K562 treated with DMSO at 1 percent for 48 hours (cell line): Measurements from ENCODE around the gene OR2AJ1. TPM values are rescaled to one million over a fixed set of nuclear protein-coding genes. Genes with fewer than 3 reads are reported as not detected.

Source experiments
- total RNA-seq: library from RNA; unstranded; fragments of 300-600 nt; gene quantifications from 2 replicates; pipeline ENCODE4 v1.2.3, GENCODE V29; 2022; ENCODE audit warnings: low replicate concordance; ENCODE audit errors: extremely low read depth

OR2AJ1 gene
- total RNA-seq = not detected in 2 replicates

GRCh38 chr1:247924868-247925267 is at the start of gene OR2AJ1:
OR2AJ1 (plus strand) TSS chr1:247924889; CDS start chr1:247933769, 8,880 bp downstream.

GRCh38 chr1:247895163-247895637 is 29.5 kb upstream of the OR2AJ1 start, which contains the start of gene OR2W3:
OR2W3 (plus strand) TSS chr1:247895587; CDS start chr1:247895587, 0 bp downstream.

GRCh38 chr1:247919952-247920351 is 4.7 kb upstream of the OR2AJ1 start, which contains the start of gene OR2T8:
OR2T8 (plus strand) TSS chr1:247920252; CDS start chr1:247921018, 766 bp downstream.

GRCh38 chr1:247948558-247948957 is 23.9 kb downstream of the OR2AJ1 start, which contains the start of gene OR2L8:
OR2L8 (plus strand) TSS chr1:247948858; CDS start chr1:247948858, 0 bp downstream.

GRCh38 chr1:247964933-247965332 is 40.2 kb downstream of the OR2AJ1 start, which contains the start of gene OR2AK2:
OR2AK2 (plus strand) TSS chr1:247965233; CDS start chr1:247965377, 144 bp downstream.

Other genes starting within 250 kb of the OR2AJ1 start
- not detected in 2 replicates for gene OR13G1, start 245.2 kb upstream of the OR2AJ1 start, total RNA-seq
- gene OR6F1, start 208.2 kb upstream of the OR2AJ1 start, total RNA-seq = not detected in 2 replicates
- not detected in 2 replicates for gene OR14K1, start 186.3 kb upstream of the OR2AJ1 start, total RNA-seq
- gene OR14A2, start 176.7 kb upstream of the OR2AJ1 start, total RNA-seq = not detected in 2 replicates
- gene OR1C1, start 164.3 kb upstream of the OR2AJ1 start, total RNA-seq = not detected in 2 replicates
- gene OR14A16, start 100.8 kb upstream of the OR2AJ1 start, total RNA-seq = not detected in 2 replicates
- not detected in 2 replicates for gene OR11L1, start 83.0 kb upstream of the OR2AJ1 start, total RNA-seq
- not detected in 2 replicates for gene TRIM58, start 67.7 kb upstream of the OR2AJ1 start, total RNA-seq
- gene OR2W3, start 29.3 kb upstream of the OR2AJ1 start, total RNA-seq = not detected in 2 replicates
- not detected in 2 replicates for gene OR2T8, start 4.6 kb upstream of the OR2AJ1 start, total RNA-seq
- gene OR2L8, start 24.0 kb downstream of the OR2AJ1 start, total RNA-seq = not detected in 2 replicates
- not detected in 2 replicates for gene OR2AK2, start 40.3 kb downstream of the OR2AJ1 start, total RNA-seq
- gene OR2L5, start 88.8 kb downstream of the OR2AJ1 start, total RNA-seq = not detected in 2 replicates
- not detected in 2 replicates for gene OR2L2, start 105.2 kb downstream of the OR2AJ1 start, total RNA-seq
- gene OR2L3, start 121.9 kb downstream of the OR2AJ1 start, total RNA-seq = not detected in 2 replicates
- not detected in 2 replicates for gene OR2L13, start 170.3 kb downstream of the OR2AJ1 start, total RNA-seq
- not detected in 2 replicates for gene OR2M5, start 220.3 kb downstream of the OR2AJ1 start, total RNA-seq
- not detected in 2 replicates for gene OR2M2, start 249.9 kb downstream of the OR2AJ1 start, total RNA-seq